B cell (primary cell): ENCODE results near the gene TPO. TPM values are rescaled to one million over a fixed set of nuclear protein-coding genes. Genes with fewer than 3 reads are reported as not detected.

Experiments
- ATAC-seq: fragments of 200-7000 bp; cut with Tn5 transposase; one replicate; pipeline ENCODE4 v1.10.0; 2021; ENCODE audit warnings: low read depth, mild to moderate bottlenecking, moderate number of reproducible peaks, moderate library complexity
- CTCF ChIA-PET: fragments of 350-600 bp; sonication (Branson Sonifier 250); formaldehyde crosslinking; loops from one replicate; lab custom pipeline; 2021; ENCODE audit warnings: antibody characterized with exemption, inconsistent platforms; lab: Charles Lee
- POLR2A ChIA-PET: fragments of 350-600 bp; sonication (Branson Sonifier 250); formaldehyde crosslinking; loops from one replicate; lab custom pipeline; 2021; ENCODE audit warnings: antibody characterized with exemption; lab: Charles Lee
- DNase-seq: peaks from one replicate; pipeline ENCODE4 v3.0.0; 2013
- H2AFZ ChIP-seq: 2 replicates; pipeline ENCODE4 v1.6.1; 2012; ENCODE audit warnings: mild to moderate bottlenecking, low read depth, low read length; ENCODE audit not compliant: insufficient read depth, poor library complexity, severe bottlenecking
- H3K27ac ChIP-seq, 2 donors: 1 replicate in 1 of 2; 2 replicates in 1 of 2; pipeline ENCODE4 v1.5.1; 2012 to 2013; ENCODE audit warnings: low read length in 2 of 2, mild to moderate bottlenecking in 2 of 2, moderate library complexity in 1 of 2
- H3K27me3 ChIP-seq, 4 experiments: fragments of 200-600 bp in 1 of 4; sonication (generic) in 1 of 4; replicated peaks in 1 of 4; 1 replicate in 2 of 4; 2 replicates in 2 of 4; pipeline versions ENCODE4 v1.6.1 to v1.7.0; 2013 to 2016; ENCODE audit warnings: low read length in 3 of 4, mild to moderate bottlenecking in 2 of 4, mixed read lengths in 1 of 4, moderate library complexity in 1 of 4; ENCODE audit not compliant: insufficient read depth in 4 of 4, control insufficient read depth in 3 of 4; ENCODE audit errors: control extremely low read depth in 1 of 4
- H3K36me3 ChIP-seq, 2 experiments: replicated peaks in 1 of 2; 1 replicate in 1 of 2; 2 replicates in 1 of 2; pipeline versions ENCODE4 v1.6.1 to v1.7.1; 2013; ENCODE audit warnings: low read length in 1 of 2; ENCODE audit not compliant: insufficient read depth in 2 of 2, control insufficient read depth in 1 of 2; ENCODE audit errors: control extremely low read depth in 1 of 2, extremely low read depth in 1 of 2
- H3K4me1 ChIP-seq, 2 donors: fragments of 200-600 bp in 1 of 2; sonication (generic) in 1 of 2; 1 replicate in 1 of 2; 2 replicates in 1 of 2; pipeline versions ENCODE4 v1.5.1 to v1.6.1; 2013 to 2017; ENCODE audit warnings: low read length in 2 of 2; ENCODE audit not compliant: control insufficient read depth in 2 of 2, insufficient read depth in 2 of 2
- H3K4me2 ChIP-seq: replicated peaks from 2 replicates; pipeline ENCODE3; 2012; ENCODE audit warnings: mild to moderate bottlenecking, low read depth, low read length; ENCODE audit not compliant: poor library complexity, severe bottlenecking
- H3K4me3 ChIP-seq, 5 experiments: fragments of 200-600 bp in 1 of 5; sonication (generic) in 1 of 5; 1 replicate in 3 of 5; 2 replicates in 2 of 5; pipeline versions ENCODE4 v1.5.1 to v1.7.0; 2011 to 2016; ENCODE audit warnings: low read length in 4 of 5, mild to moderate bottlenecking in 4 of 5, low read depth in 2 of 5, control low read depth in 1 of 5, moderate library complexity in 1 of 5; ENCODE audit not compliant: insufficient read depth in 1 of 5; ENCODE audit errors: control extremely low read depth in 1 of 5, extremely low read depth in 1 of 5
- H3K79me2 ChIP-seq: fragments of 200-600 bp; sonication (generic); one replicate; pipeline ENCODE4 v1.6.0; 2016; ENCODE audit warnings: low read length; ENCODE audit not compliant: control insufficient read depth, insufficient read depth
- H3K9ac ChIP-seq: fragments of 200-600 bp; sonication (generic); 2 replicates; pipeline ENCODE4 v1.6.1; 2017; ENCODE audit warnings: mild to moderate bottlenecking, low read length, moderate library complexity
- H3K9me3 ChIP-seq, 3 donors: one replicate each; pipeline versions ENCODE4 v1.6.1 to v1.7.1; 2013; ENCODE audit warnings: low read length in 2 of 3; ENCODE audit not compliant: control insufficient read depth in 2 of 3, insufficient read depth in 1 of 3; ENCODE audit errors: control extremely low read depth in 1 of 3
- H4K20me1 ChIP-seq: 2 replicates; pipeline ENCODE4 v1.6.0; 2012; ENCODE audit warnings: mild to moderate bottlenecking, low read length; ENCODE audit not compliant: insufficient read depth, control insufficient read depth, poor library complexity, severe bottlenecking
- H3K27ac Mint-ChIP-seq: one replicate; pipeline ENCODE4 v1.8.0; 2021; ENCODE audit warnings: mixed read lengths
- H3K27me3 Mint-ChIP-seq: one replicate; pipeline ENCODE4 v1.8.0; 2021; ENCODE audit warnings: mixed read lengths
- H3K4me1 Mint-ChIP-seq: one replicate; pipeline ENCODE4 v1.8.0; 2021; ENCODE audit warnings: mixed read lengths
- H3K4me3 Mint-ChIP-seq: one replicate; pipeline ENCODE4 v1.8.0; 2021; ENCODE audit warnings: mixed read lengths
- H3K9me3 Mint-ChIP-seq: one replicate; pipeline ENCODE4 v1.8.0; 2022; ENCODE audit warnings: mixed read lengths; ENCODE audit not compliant: insufficient read depth
- CTCF ChIP-seq: fragments of 200-600 bp; IDR thresholded peaks from one replicate; pipeline ENCODE4 v1.8.0; 2022; ENCODE audit warnings: antibody characterized with exemption, mild to moderate bottlenecking
- EZH2 ChIP-seq: IDR thresholded peaks from 2 replicates; pipeline ENCODE4 v1.6.1; 2012; ENCODE audit warnings: borderline replicate concordance, low read depth, mild to moderate bottlenecking, moderate library complexity, low read length; ENCODE audit not compliant: insufficient read depth, poor library complexity, severe bottlenecking
- WGBS: methylation state at CpG from one replicate; pipeline ENCODE4 v1.1.5; 2013; ENCODE audit warnings: missing lambda C conversion rate; ENCODE audit not compliant: insufficient coverage; 5-methylcytosine and 5-hydroxymethylcytosine counted together
- intact Hi-C: fragments of 100-400 bp; cut with micrococcal nuclease; formaldehyde crosslinking; loops from one replicate; pipeline ENCODE4 v1.10.0; 2022
- polyA plus RNA-seq: library from polyadenylated mRNA; depleted of rRNA; stranded (reverse); fragments of >200 nt; gene quantifications from 2 replicates; pipeline ENCODE4 v1.2.3, GENCODE V29; 2012
- total RNA-seq, 2 donors: library from RNA; stranded (reverse); fragments of 120-200 nt in 1 of 2; gene quantifications; 1 replicate in 1 of 2; 2 replicates in 1 of 2; pipeline versions ENCODE4 v1.2.3 to v1.2.4, GENCODE V29; 2013 to 2022

The TPO gene
- total and polyA plus RNA-seq, 2 donors (not counting 1 experiment from before 2014, with no cell fraction given), result not detected

GRCh38 chr2:1571477-1572417, 158.5 kb downstream of the TPO start:
- Histone ChIP-seq H3K36me3 (no peaks in the 10 kb centered on the region), H3K9me3 (peaks cover 0 to 18% (median 0%) of the 10 kb centered on the region in 3 donors), H3K79me2 (no peaks in the 10 kb centered on the region), H3K4me1 (no peaks in the 10 kb centered on the region), H3K4me3 (no peak overlapping the region), H3K4me2 (no peak overlapping the region), H3K27ac (no peak overlapping the region), H2AFZ (no peak overlapping the region), H4K20me1 (no peaks in the 10 kb centered on the region), H3K27me3 (peaks cover 0 to 2% (median 0%) of the 10 kb centered on the region in 4 experiments), H3K9ac (no peak overlapping the region)
- DNase-seq (no peak), ATAC-seq (no peak)
- WGBS, result 91% methylated on average over 13 of the region's 17 CpGs
- no peaks in the 10 kb centered on the region for H3K4me1 Mint-ChIP-seq
- TF ChIP-seq CTCF (no peak), EZH2 (no peak)
- H3K27me3 Mint-ChIP-seq, result peaks cover 7% of the 10 kb centered on the region
- CTCF ChIA-PET, result interaction anchor here (1.2 kb wide), 1 partner anchor 21 kb away, joined by 5 read pairs; no protein-coding TSS in a partner anchor
- H3K4me3 Mint-ChIP-seq, result no peak overlapping the region
- intact Hi-C loops, result no loop called here
- H3K9me3 Mint-ChIP-seq, result peaks cover 4% of the 10 kb centered on the region
- POLR2A ChIA-PET, result no interaction called here
- H3K27ac Mint-ChIP-seq, result no peak overlapping the region

DNA sequence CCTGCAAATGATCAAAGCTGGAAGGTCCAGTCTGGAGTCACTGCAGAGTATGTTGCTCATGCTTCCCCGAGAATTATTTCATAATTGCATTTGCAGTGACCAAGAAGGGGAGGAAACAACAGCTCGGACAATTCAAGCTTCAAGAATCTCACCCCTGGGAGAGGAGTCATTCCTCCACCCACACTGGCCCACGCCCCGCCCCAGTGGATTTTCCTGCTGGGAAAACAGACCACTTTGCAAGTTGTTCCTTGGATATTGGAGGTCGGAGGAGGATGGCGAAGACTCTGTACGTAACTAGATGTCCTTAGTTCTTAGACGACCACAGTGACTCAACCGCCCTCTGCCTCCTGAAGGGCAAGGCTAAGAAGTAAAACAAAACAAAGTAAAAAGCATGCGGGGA, 159.4 kb downstream of the TPO start:
- no peak overlapping the region for H3K4me3 ChIP-seq
- no peak overlapping the region for H3K27ac Mint-ChIP-seq
- no peak overlapping the region for H3K9ac ChIP-seq
- no peak overlapping the region for H3K27ac ChIP-seq
- H2AFZ ChIP-seq, result no peak overlapping the region
- CTCF ChIA-PET, result no interaction called here
- no peak overlapping the region for H3K4me2 ChIP-seq
- DNase-seq (no peak), ATAC-seq (no peak)
- no peak overlapping the region for H3K4me3 Mint-ChIP-seq
- no peaks in the 10 kb centered on the region for H3K79me2 ChIP-seq
- POLR2A ChIA-PET, result no interaction called here
- H3K4me1 Mint-ChIP-seq, result no peaks in the 10 kb centered on the region
- H3K9me3 Mint-ChIP-seq, result no peaks in the 10 kb centered on the region
- peaks cover 0 to 2% (median 0%) of the 10 kb centered on the region in 4 experiments for H3K27me3 ChIP-seq
- TF ChIP-seq EZH2 (no peak), CTCF (no peak)
- no peaks in the 10 kb centered on the region for H3K4me1 ChIP-seq
- 92% methylated on average over 8 of the region's 10 CpGs for WGBS
- H3K36me3 ChIP-seq, result no peaks in the 10 kb centered on the region
- peaks cover 0 to 16% (median 0%) of the 10 kb centered on the region in 3 donors for H3K9me3 ChIP-seq
- no peaks in the 10 kb centered on the region for H4K20me1 ChIP-seq
- intact Hi-C loops, result no loop called here
- peaks cover 7% of the 10 kb centered on the region for H3K27me3 Mint-ChIP-seq
